ENCODE data around the gene NOTCH4.

NOTCH4 gene

GRCh38 chr6:32175711-32176475 lies 48.0 kb downstream of the NOTCH4 start, which contains the start of gene AGPAT1:
AGPAT1 (minus strand) TSS chr6:32176084; CDS start chr6:32171496, 4,588 bp downstream.
- TF ChIP-seq RAD21 (IDR thresholded peaks at IDR 0.05; ENCODE audit: low read depth) (no peak), CREB1 (IDR thresholded peaks at IDR 0.05; ENCODE audit: low read depth) (no peak), EGR1 (IDR thresholded peaks at IDR 0.05) (0 out of 2 replicates have a peak, but pooled peaks have one; percentile 10), TCF12 (IDR thresholded peaks at IDR 0.05; ENCODE audit: low read depth) (no peak), TAF1 (IDR thresholded peaks at IDR 0.05; ENCODE audit: low read depth) (peak; percentile 84), TEAD4 (IDR thresholded peaks at IDR 0.05) (peak; percentile 11; the same call in 1 of the 2 replicates), YY1 (IDR thresholded peaks at IDR 0.05; ENCODE audit: low read depth) (peak; percentile 40; the same call in 1 of the 2 replicates), MAX (IDR thresholded peaks at IDR 0.05) (no peak), NFIC (IDR thresholded peaks at IDR 0.05) (no peak), ZBTB7A (IDR thresholded peaks at IDR 0.05; ENCODE audit: low read depth) (peak; percentile 89)
- TF ChIP-seq, protein P1, sequence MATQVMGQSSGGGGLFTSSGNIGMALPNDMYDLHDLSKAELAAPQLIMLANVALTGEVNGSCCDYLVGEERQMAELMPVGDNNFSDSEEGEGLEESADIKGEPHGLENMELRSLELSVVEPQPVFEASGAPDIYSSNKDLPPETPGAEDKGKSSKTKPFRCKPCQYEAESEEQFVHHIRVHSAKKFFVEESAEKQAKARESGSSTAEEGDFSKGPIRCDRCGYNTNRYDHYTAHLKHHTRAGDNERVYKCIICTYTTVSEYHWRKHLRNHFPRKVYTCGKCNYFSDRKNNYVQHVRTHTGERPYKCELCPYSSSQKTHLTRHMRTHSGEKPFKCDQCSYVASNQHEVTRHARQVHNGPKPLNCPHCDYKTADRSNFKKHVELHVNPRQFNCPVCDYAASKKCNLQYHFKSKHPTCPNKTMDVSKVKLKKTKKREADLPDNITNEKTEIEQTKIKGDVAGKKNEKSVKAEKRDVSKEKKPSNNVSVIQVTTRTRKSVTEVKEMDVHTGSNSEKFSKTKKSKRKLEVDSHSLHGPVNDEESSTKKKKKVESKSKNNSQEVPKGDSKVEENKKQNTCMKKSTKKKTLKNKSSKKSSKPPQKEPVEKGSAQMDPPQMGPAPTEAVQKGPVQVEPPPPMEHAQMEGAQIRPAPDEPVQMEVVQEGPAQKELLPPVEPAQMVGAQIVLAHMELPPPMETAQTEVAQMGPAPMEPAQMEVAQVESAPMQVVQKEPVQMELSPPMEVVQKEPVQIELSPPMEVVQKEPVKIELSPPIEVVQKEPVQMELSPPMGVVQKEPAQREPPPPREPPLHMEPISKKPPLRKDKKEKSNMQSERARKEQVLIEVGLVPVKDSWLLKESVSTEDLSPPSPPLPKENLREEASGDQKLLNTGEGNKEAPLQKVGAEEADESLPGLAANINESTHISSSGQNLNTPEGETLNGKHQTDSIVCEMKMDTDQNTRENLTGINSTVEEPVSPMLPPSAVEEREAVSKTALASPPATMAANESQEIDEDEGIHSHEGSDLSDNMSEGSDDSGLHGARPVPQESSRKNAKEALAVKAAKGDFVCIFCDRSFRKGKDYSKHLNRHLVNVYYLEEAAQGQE (IDR thresholded peaks at IDR 0.05; ENCODE audit: low read depth), result no peak

GRCh38 chr6:32175322-32175710 lies 48.6 kb downstream of the NOTCH4 start:
- TF ChIP-seq ZBTB7A (IDR thresholded peaks at IDR 0.05; ENCODE audit: low read depth), result no peak
- TF ChIP-seq CREB1 (IDR thresholded peaks at IDR 0.05; ENCODE audit: low read depth), result no peak
- no peak for TF ChIP-seq NFIC (IDR thresholded peaks at IDR 0.05)
- TF ChIP-seq MAX (IDR thresholded peaks at IDR 0.05), result no peak
- no peak for TF ChIP-seq EP300 (IDR thresholded peaks at IDR 0.05; ENCODE audit: borderline replicate concordance)
- no peak for TF ChIP-seq EGR1 (IDR thresholded peaks at IDR 0.05)
- TF ChIP-seq, protein P1 (IDR thresholded peaks at IDR 0.05; ENCODE audit: low read depth), result no peak
- TF ChIP-seq TEAD4 (IDR thresholded peaks at IDR 0.05), result no peak
- TF ChIP-seq CEBPB (IDR thresholded peaks at IDR 0.05), result no peak
- no peak for TF ChIP-seq RAD21 (IDR thresholded peaks at IDR 0.05; ENCODE audit: low read depth)
- no peak for TF ChIP-seq USF1 (IDR thresholded peaks at IDR 0.05)
- TF ChIP-seq TCF12 (IDR thresholded peaks at IDR 0.05; ENCODE audit: low read depth), result no peak
- TF ChIP-seq YY1 (IDR thresholded peaks at IDR 0.05; ENCODE audit: low read depth), result no peak
- no peak for TF ChIP-seq TAF1 (IDR thresholded peaks at IDR 0.05; ENCODE audit: low read depth)
- TF ChIP-seq FOXM1 (IDR thresholded peaks at IDR 0.05; ENCODE audit: borderline replicate concordance, low read depth), result no peak

GRCh38 chr6:32174416-32174815 lies 49.5 kb downstream of the NOTCH4 start:
- no peak for TF ChIP-seq ZBTB7A (IDR thresholded peaks at IDR 0.05; ENCODE audit: low read depth)
- TF ChIP-seq NFIC (IDR thresholded peaks at IDR 0.05), result no peak
- no peak for TF ChIP-seq RAD21 (IDR thresholded peaks at IDR 0.05; ENCODE audit: low read depth)
- TF ChIP-seq EP300 (IDR thresholded peaks at IDR 0.05; ENCODE audit: borderline replicate concordance), result no peak
- no peak for TF ChIP-seq CEBPB (IDR thresholded peaks at IDR 0.05)
- no peak for TF ChIP-seq TEAD4 (IDR thresholded peaks at IDR 0.05)
- TF ChIP-seq EGR1 (IDR thresholded peaks at IDR 0.05), result no peak
- no peak for TF ChIP-seq USF1 (IDR thresholded peaks at IDR 0.05)
- TF ChIP-seq MAX (IDR thresholded peaks at IDR 0.05), result no peak
- TF ChIP-seq YY1 (IDR thresholded peaks at IDR 0.05; ENCODE audit: low read depth), result no peak
- no peak for TF ChIP-seq TCF12 (IDR thresholded peaks at IDR 0.05; ENCODE audit: low read depth)
- no peak for TF ChIP-seq CREB1 (IDR thresholded peaks at IDR 0.05; ENCODE audit: low read depth)
- no peak for TF ChIP-seq FOXM1 (IDR thresholded peaks at IDR 0.05; ENCODE audit: borderline replicate concordance, low read depth)
- no peak for TF ChIP-seq TAF1 (IDR thresholded peaks at IDR 0.05; ENCODE audit: low read depth)
- TF ChIP-seq, protein P1 (IDR thresholded peaks at IDR 0.05; ENCODE audit: low read depth), result no peak
